Right atrium auricular region (tissue), 2 donors: Measurements from ENCODE around the gene TSPOAP1. TPM values are rescaled to one million over a fixed set of nuclear protein-coding genes. Genes with fewer than 3 reads are reported as not detected.

Experiments
- DNase-seq: peaks from one replicate; pipeline ENCODE4 v3.0.0-alpha.2; 2019; ENCODE audit warnings: low spot score
- H3K27ac ChIP-seq, 2 donors: fragments of 200-600 bp; sonication (generic); 1 replicate in 1 of 2; 2 replicates in 1 of 2; pipeline ENCODE4 v1.5.1; 2016 to 2019
- H3K27me3 ChIP-seq, 2 donors: fragments of 200-600 bp; sonication (generic); one replicate each; pipeline versions ENCODE4 v1.5.1 to v1.6.0; 2017 to 2019
- H3K36me3 ChIP-seq: fragments of 200-600 bp; sonication (generic); one replicate; pipeline ENCODE4 v1.5.1; 2016
- H3K4me1 ChIP-seq, 2 donors: fragments of 200-600 bp; sonication (generic); one replicate each; pipeline versions ENCODE4 v1.5.1 to v1.6.0; 2017 to 2019
- H3K4me3 ChIP-seq, 2 donors: fragments of 200-600 bp; sonication (generic); 1 replicate in 1 of 2; 2 replicates in 1 of 2; pipeline ENCODE4 v1.5.1; 2017 to 2019; ENCODE audit warnings: mild to moderate bottlenecking in 1 of 2, moderate library complexity in 1 of 2
- H3K9me3 ChIP-seq, 2 donors: fragments of 200-600 bp; sonication (generic); one replicate each; pipeline ENCODE4 v1.5.1; 2019
- CTCF ChIP-seq, 2 donors: fragments of 200-600 bp; sonication (generic); IDR thresholded peaks; one replicate each; pipeline ENCODE4 v1.5.1; 2019; ENCODE audit warnings: antibody characterized with exemption in 2 of 2
- total RNA-seq, 2 donors: library from RNA; depleted of rRNA; stranded (reverse); fragments of >200 nt; gene quantifications; one replicate each; pipeline ENCODE4 v1.1.0, GENCODE V29; 2016

TSPOAP1 gene
- total RNA-seq, 2 donors from 2014 or later = 6.1 to 8.5 TPM

- no peaks in the 10 kb centered on the region for H3K4me1 ChIP-seq
- H3K27ac ChIP-seq = no peak overlapping the region
- H3K9me3 ChIP-seq = no peaks in the 10 kb centered on the region
- TF ChIP-seq CTCF (IDR thresholded peaks at IDR 0.05) = no peak
- H3K27me3 ChIP-seq = no peaks in the 10 kb centered on the region
- DNase-seq = no peak
- H3K4me3 ChIP-seq = no peak overlapping the region
- H3K36me3 ChIP-seq = no peaks in the 10 kb centered on the region
Measured at GRCh38 chr17:58375256-58375655, 46.7 kb upstream of the TSPOAP1 start.

- no peaks in the 10 kb centered on the region for H3K4me1 ChIP-seq
- no peaks in the 10 kb centered on the region for H3K27me3 ChIP-seq
- DNase-seq = no peak
- no peaks in the 10 kb centered on the region for H3K9me3 ChIP-seq
- no peak for TF ChIP-seq CTCF (IDR thresholded peaks at IDR 0.05)
- no peak overlapping the region for H3K27ac ChIP-seq
- no peak overlapping the region for H3K4me3 ChIP-seq
- H3K36me3 ChIP-seq = no peaks in the 10 kb centered on the region
Measured at GRCh38 chr17:58373923-58374322, 45.3 kb upstream of the TSPOAP1 start.

- no peak for DNase-seq
- H3K36me3 ChIP-seq = no peaks in the 10 kb centered on the region
- no peak overlapping the region for H3K4me3 ChIP-seq
- TF ChIP-seq CTCF (IDR thresholded peaks at IDR 0.05) = no peak
- no peaks in the 10 kb centered on the region for H3K4me1 ChIP-seq
- no peaks in the 10 kb centered on the region for H3K9me3 ChIP-seq
- no peaks in the 10 kb centered on the region for H3K27me3 ChIP-seq
- H3K27ac ChIP-seq = no peak overlapping the region
Measured at GRCh38 chr17:58373003-58373402, 44.4 kb upstream of the TSPOAP1 start.

- no peak overlapping the region for H3K4me3 ChIP-seq
- TF ChIP-seq CTCF (IDR thresholded peaks at IDR 0.05) = no peak
- H3K27me3 ChIP-seq = no peaks in the 10 kb centered on the region
- H3K36me3 ChIP-seq = no peaks in the 10 kb centered on the region
- H3K27ac ChIP-seq = no peak overlapping the region
- peak; percentile 34 for DNase-seq
- H3K9me3 ChIP-seq = no peaks in the 10 kb centered on the region
- no peaks in the 10 kb centered on the region for H3K4me1 ChIP-seq
Measured at GRCh38 chr17:58371300-58371950, 42.8 kb upstream of the TSPOAP1 start.

- peak; percentile 47 for DNase-seq
- no peaks in the 10 kb centered on the region for H3K27me3 ChIP-seq
- H3K36me3 ChIP-seq = no peaks in the 10 kb centered on the region
- H3K27ac ChIP-seq = no peak overlapping the region
- H3K4me1 ChIP-seq = no peaks in the 10 kb centered on the region
- no peaks in the 10 kb centered on the region for H3K9me3 ChIP-seq
- no peak for TF ChIP-seq CTCF (IDR thresholded peaks at IDR 0.05)
- no peak overlapping the region for H3K4me3 ChIP-seq
Measured at GRCh38 chr17:58370716-58371115, 42.1 kb upstream of the TSPOAP1 start.

GRCh38 chr17:58370309-58370708 lies 41.7 kb upstream of the TSPOAP1 start:
- Histone ChIP-seq H3K27me3 (no peaks in the 10 kb centered on the region), H3K9me3 (no peaks in the 10 kb centered on the region), H3K36me3 (no peaks in the 10 kb centered on the region), H3K27ac (no peak overlapping the region), H3K4me3 (no peak overlapping the region), H3K4me1 (no peaks in the 10 kb centered on the region)
- no peak for TF ChIP-seq CTCF (IDR thresholded peaks at IDR 0.05)
- DNase-seq = no peak
